ENCODE data around the gene SORCS2.

DNA sequence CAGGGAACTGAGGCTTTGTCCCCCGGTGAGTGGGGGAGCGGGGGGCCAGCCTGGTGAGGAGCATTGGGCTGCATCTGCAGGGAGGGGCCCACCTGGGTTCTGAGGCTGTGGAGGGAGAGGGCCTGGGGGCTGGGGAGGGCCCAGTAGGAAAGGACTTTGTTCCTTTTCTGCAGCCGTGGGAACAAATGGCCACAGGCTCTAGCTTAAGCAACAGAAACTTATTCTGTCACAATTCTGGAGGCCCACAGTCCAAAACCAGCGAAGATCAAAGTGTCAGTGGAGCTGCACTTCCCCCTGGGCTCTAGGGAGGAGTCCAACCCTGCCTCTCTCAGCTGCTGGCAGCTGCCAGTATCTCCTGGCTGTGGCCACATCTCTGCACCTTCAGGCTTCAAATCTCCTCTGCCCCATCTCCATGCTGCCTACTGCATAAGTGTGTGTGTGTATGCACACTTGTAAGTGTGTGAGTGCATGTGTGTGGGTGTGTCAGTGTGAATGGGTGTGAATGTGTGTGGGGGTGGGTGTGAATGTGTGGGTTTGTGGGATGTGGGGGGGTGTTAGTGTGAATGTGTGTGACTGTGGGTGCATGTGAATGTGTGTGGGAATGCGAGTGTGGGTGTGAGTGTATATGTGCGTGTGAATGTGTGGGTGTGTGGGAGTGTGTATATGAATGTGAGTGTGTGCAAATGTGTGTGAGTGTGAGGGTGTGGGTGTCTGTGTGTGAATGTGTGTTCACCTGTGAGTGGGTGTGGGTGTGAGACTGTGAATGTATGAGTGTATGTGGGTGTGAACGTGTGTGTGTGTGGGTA is 446.8 kb downstream of the SORCS2 start:
- TF ChIP-seq, protein P1, sequence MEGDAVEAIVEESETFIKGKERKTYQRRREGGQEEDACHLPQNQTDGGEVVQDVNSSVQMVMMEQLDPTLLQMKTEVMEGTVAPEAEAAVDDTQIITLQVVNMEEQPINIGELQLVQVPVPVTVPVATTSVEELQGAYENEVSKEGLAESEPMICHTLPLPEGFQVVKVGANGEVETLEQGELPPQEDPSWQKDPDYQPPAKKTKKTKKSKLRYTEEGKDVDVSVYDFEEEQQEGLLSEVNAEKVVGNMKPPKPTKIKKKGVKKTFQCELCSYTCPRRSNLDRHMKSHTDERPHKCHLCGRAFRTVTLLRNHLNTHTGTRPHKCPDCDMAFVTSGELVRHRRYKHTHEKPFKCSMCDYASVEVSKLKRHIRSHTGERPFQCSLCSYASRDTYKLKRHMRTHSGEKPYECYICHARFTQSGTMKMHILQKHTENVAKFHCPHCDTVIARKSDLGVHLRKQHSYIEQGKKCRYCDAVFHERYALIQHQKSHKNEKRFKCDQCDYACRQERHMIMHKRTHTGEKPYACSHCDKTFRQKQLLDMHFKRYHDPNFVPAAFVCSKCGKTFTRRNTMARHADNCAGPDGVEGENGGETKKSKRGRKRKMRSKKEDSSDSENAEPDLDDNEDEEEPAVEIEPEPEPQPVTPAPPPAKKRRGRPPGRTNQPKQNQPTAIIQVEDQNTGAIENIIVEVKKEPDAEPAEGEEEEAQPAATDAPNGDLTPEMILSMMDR (IDR thresholded peaks at IDR 0.05; ENCODE audit: low read depth, low read length): no peak
- no peak for TF ChIP-seq EZH2phosphoT487 (IDR thresholded peaks at IDR 0.05; ENCODE audit: low read depth)
